HG02623 (cell line): ENCODE data around the gene DPH7.
"Not testable (repeated sequence)": the region's sequence is repeated elsewhere in the genome, so short reads cannot be mapped to it uniquely, and the experiment has no call there.

Experiments
- ATAC-seq: cut with Tn5 transposase; IDR thresholded peaks from one replicate; pipeline ENCODE4 v1.9.1; 2021; ENCODE audit warnings: moderate library complexity; ENCODE audit not compliant: unreplicated experiment

The DPH7 gene

GRCh38 chr9:137550958-137551263 lies 27.8 kb downstream of the DPH7 start:
- not testable (repeated sequence) for ATAC-seq

GRCh38 chr9:137550231-137550621 lies 28.5 kb downstream of the DPH7 start, which contains the start of gene PNPLA7:
TSS of gene PNPLA7 (minus strand) at chr9:137550402. CDS start at chr9:137550197, 205 bp downstream.
- ATAC-seq: no peak

GRCh38 chr9:137547687-137548543 lies 30.8 kb downstream of the DPH7 start:
- ATAC-seq: no peak

- no peak for ATAC-seq
These were observed 33.6 kb downstream of the DPH7 start for GRCh38 chr9:137545123-137545522.

- ATAC-seq: no peak
These were observed 34.5 kb downstream of the DPH7 start for GRCh38 chr9:137544176-137544760.

- ATAC-seq: no peak
These were observed 35.3 kb downstream of the DPH7 start for GRCh38 chr9:137543237-137543963.

- ATAC-seq: no peak
These were observed 36.2 kb downstream of the DPH7 start for GRCh38 chr9:137542486-137542885.

GRCh38 chr9:137540536-137540935 lies 38.2 kb downstream of the DPH7 start:
- no peak for ATAC-seq

- ATAC-seq: no peak
These were observed 40.7 kb downstream of the DPH7 start for GRCh38 chr9:137538058-137538457.

- not testable (repeated sequence) for ATAC-seq
These were observed 42.1 kb downstream of the DPH7 start for GRCh38 chr9:137536594-137537131.

- ATAC-seq: no peak
These were observed 43.7 kb downstream of the DPH7 start for GRCh38 chr9:137535120-137535428.

- ATAC-seq: no peak
These were observed 44.2 kb downstream of the DPH7 start for GRCh38 chr9:137534256-137535119.

GRCh38 chr9:137532891-137533468 lies 45.7 kb downstream of the DPH7 start:
- not testable (repeated sequence) for ATAC-seq

GRCh38 chr9:137531099-137531765 lies 47.5 kb downstream of the DPH7 start:
- ATAC-seq: no peak

- no peak for ATAC-seq
These were observed 48.4 kb downstream of the DPH7 start for GRCh38 chr9:137530331-137530730.

GRCh38 chr9:137524981-137525317 lies 53.8 kb downstream of the DPH7 start:
- no peak for ATAC-seq

- ATAC-seq: no peak
These were observed 54.4 kb downstream of the DPH7 start for GRCh38 chr9:137524161-137524980.

GRCh38 chr9:137522746-137523455 lies 55.8 kb downstream of the DPH7 start:
- ATAC-seq: no peak
